Left lung (tissue), 10 donors: ENCODE data around the gene RFTN1. TPM values are rescaled to one million over a fixed set of nuclear protein-coding genes. Genes with fewer than 3 reads are reported as not detected.

Source experiments
- ATAC-seq: fragments of 200-7000 bp; cut with Tn5 transposase; one replicate; pipeline ENCODE4 v1.9.1; 2020; ENCODE audit warnings: moderate library complexity
- DNase-seq, 4 donors: peaks; one replicate each; pipeline ENCODE4 v3.0.0-alpha.2; 2013 to 2020
- H3K27ac ChIP-seq, 2 donors: fragments of 200-600 bp; sonication (generic) in 1 of 2; one replicate each; pipeline versions ENCODE4 v1.5.0 to v1.8.0; 2020 to 2021
- H3K27me3 ChIP-seq, 2 donors: fragments of 200-600 bp; sonication (generic) in 1 of 2; one replicate each; pipeline versions ENCODE4 v1.5.0 to v1.8.0; 2020 to 2021
- H3K36me3 ChIP-seq, 2 donors: fragments of 200-600 bp; sonication (generic) in 1 of 2; one replicate each; pipeline versions ENCODE4 v1.5.0 to v1.8.0; 2020 to 2021
- H3K4me1 ChIP-seq, 2 donors: fragments of 200-600 bp; one replicate each; pipeline ENCODE4 v1.8.0; 2021
- H3K4me3 ChIP-seq, 2 donors: fragments of 200-600 bp; sonication (generic) in 1 of 2; one replicate each; pipeline versions ENCODE4 v1.5.0 to v1.8.0; 2020 to 2021; ENCODE audit warnings: mild to moderate bottlenecking in 1 of 2
- H3K9me3 ChIP-seq, 2 donors: fragments of 200-600 bp; sonication (generic) in 1 of 2; one replicate each; pipeline versions ENCODE4 v1.5.0 to v1.8.0; 2020 to 2021
- CTCF ChIP-seq, 2 donors: fragments of 200-600 bp; sonication (generic) in 1 of 2; IDR thresholded peaks; one replicate each; pipeline versions ENCODE4 v1.5.0 to v1.8.0; 2021; ENCODE audit warnings: antibody characterized with exemption in 2 of 2
- intact Hi-C, 2 donors: fragments of 100-400 bp; cut with DNase I; formaldehyde crosslinking; loops; one replicate each; pipeline versions ENCODE4 v1.11.2 to v1.14.2; 2022
- polyA plus RNA-seq, 6 donors: library from polyadenylated mRNA; unstranded; fragments of 120-200 nt; gene quantifications; one replicate each; pipeline ENCODE4 v1.2.1, GENCODE V29; 2013; ENCODE audit not compliant: insufficient read length in 6 of 6
- total RNA-seq, 2 donors: library from RNA; stranded (reverse); fragmentation: NEBNext Ultra II Directional; extraction: Animal tissue kit (Norgen Biotek cat#: 25700); gene quantifications; one replicate each; pipeline ENCODE4 v1.2.1, GENCODE V29; 2021
- donor health status: DM: no; HTN: yes; CAD: no.
- donor health status: DM: no; HTN: no; CAD: no.

RFTN1 gene
- total and polyA plus RNA-seq, 8 donors, result 47.2 to 85.1 (median 67.6) TPM

GRCh38 chr3:16412192-16412800 lies 101.2 kb downstream of the RFTN1 start:
- H3K27me3 ChIP-seq, result no peaks in the 10 kb centered on the region
- ATAC-seq (no peak), DNase-seq (no peak)
- intact Hi-C loops, result no loop called here
- H3K9me3 ChIP-seq, result no peaks in the 10 kb centered on the region
- peaks cover 4 to 12% of the 10 kb centered on the region in 2 donors for H3K4me1 ChIP-seq
- H3K36me3 ChIP-seq, result peaks cover 0 to 12% of the 10 kb centered on the region in 2 donors
- no peak overlapping the region for H3K4me3 ChIP-seq
- no peak for TF ChIP-seq CTCF (IDR thresholded peaks at IDR 0.05)
- peak overlapping the region in 1 of 2 donors; percentile 19 for H3K27ac ChIP-seq

- H3K27ac ChIP-seq, result no peak overlapping the region
- peaks cover 4 to 10% of the 10 kb centered on the region in 2 donors for H3K4me1 ChIP-seq
- no peak for TF ChIP-seq CTCF (IDR thresholded peaks at IDR 0.05)
- H3K9me3 ChIP-seq, result no peaks in the 10 kb centered on the region
- H3K36me3 ChIP-seq, result peaks cover 0 to 12% of the 10 kb centered on the region in 2 donors
- intact Hi-C loops, result no loop called here
- no peak overlapping the region for H3K4me3 ChIP-seq
- no peaks in the 10 kb centered on the region for H3K27me3 ChIP-seq
- ATAC-seq (no peak), DNase-seq (no peak)
Observed at GRCh38 chr3:16411441-16411840, 102.1 kb downstream of the RFTN1 start.

- no peak for TF ChIP-seq CTCF (IDR thresholded peaks at IDR 0.05)
- Histone ChIP-seq H3K27me3 (no peaks in the 10 kb centered on the region), H3K4me3 (no peak overlapping the region), H3K9me3 (no peaks in the 10 kb centered on the region), H3K36me3 (peaks cover 0 to 12% of the 10 kb centered on the region in 2 donors), H3K27ac (peak overlapping the region in 1 of 2 donors; percentile 53), H3K4me1 (peaks cover under 1 to 8% of the 10 kb centered on the region in 2 donors)
- peak; percentile 91 for ATAC-seq
- intact Hi-C loops, result no loop called here
- peak in 1 of 4 donors; percentile 51 for DNase-seq
Observed at GRCh38 chr3:16410659-16411058, 102.8 kb downstream of the RFTN1 start.

GRCh38 chr3:16409032-16409431 lies 104.5 kb downstream of the RFTN1 start:
- Histone ChIP-seq H3K27me3 (no peaks in the 10 kb centered on the region), H3K36me3 (peaks cover 0 to 12% of the 10 kb centered on the region in 2 donors), H3K27ac (no peak overlapping the region), H3K4me3 (no peak overlapping the region), H3K4me1 (peaks cover 0 to 8% of the 10 kb centered on the region in 2 donors), H3K9me3 (no peaks in the 10 kb centered on the region)
- DNase-seq (no peak), ATAC-seq (no peak)
- intact Hi-C loops, result no loop called here
- no peak for TF ChIP-seq CTCF (IDR thresholded peaks at IDR 0.05)

- TF ChIP-seq CTCF (IDR thresholded peaks at IDR 0.05), result no peak
- intact Hi-C loops, result no loop called here
- ATAC-seq, result no peak
Observed at GRCh38 chr3:16407366-16407765, 106.1 kb downstream of the RFTN1 start.

More at GRCh38 chr3:16407366-16407765, 106.1 kb downstream of the RFTN1 start:
- Histone ChIP-seq H3K9me3 (no peaks in the 10 kb centered on the region), H3K27ac (no peak overlapping the region), H3K4me3 (no peak overlapping the region), H3K36me3 (peaks cover 0 to 12% of the 10 kb centered on the region in 2 donors), H3K27me3 (no peaks in the 10 kb centered on the region), H3K4me1 (peaks cover 0 to 15% of the 10 kb centered on the region in 2 donors)
- DNase-seq, result no peak
